H7 (cell line): ENCODE data around the gene SLC39A5. TPM values are rescaled to one million over a fixed set of nuclear protein-coding genes. Genes with fewer than 3 reads are reported as not detected.

ENCODE experiments used
- DNase-seq: peaks from one replicate; pipeline ENCODE4 v3.0.0; 2012
- H3K27me3 ChIP-seq: 2 replicates; pipeline ENCODE4 v1.6.0; 2011; ENCODE audit warnings: mild to moderate bottlenecking, low read length; ENCODE audit not compliant: control insufficient read depth, insufficient read depth
- H3K36me3 ChIP-seq: replicated peaks from 2 replicates; pipeline ENCODE4 v1.5.1; 2011; ENCODE audit warnings: low read length; ENCODE audit not compliant: control insufficient read depth, insufficient read depth
- H3K4me3 ChIP-seq: 2 replicates; pipeline ENCODE4 v1.5.1; 2011; ENCODE audit warnings: low read depth, mild to moderate bottlenecking, control low read depth, low read length, moderate library complexity; ENCODE audit not compliant: insufficient read depth
- total RNA-seq: library from RNA; depleted of rRNA; stranded (reverse); fragments of >200 nt; shearing (Covaris generic); gene quantifications from 2 replicates; pipeline ENCODE4 v1.2.3, GENCODE V29; 2014

The SLC39A5 gene
- total RNA-seq, 1 experiment from 2014 or later, result not detected

DNA sequence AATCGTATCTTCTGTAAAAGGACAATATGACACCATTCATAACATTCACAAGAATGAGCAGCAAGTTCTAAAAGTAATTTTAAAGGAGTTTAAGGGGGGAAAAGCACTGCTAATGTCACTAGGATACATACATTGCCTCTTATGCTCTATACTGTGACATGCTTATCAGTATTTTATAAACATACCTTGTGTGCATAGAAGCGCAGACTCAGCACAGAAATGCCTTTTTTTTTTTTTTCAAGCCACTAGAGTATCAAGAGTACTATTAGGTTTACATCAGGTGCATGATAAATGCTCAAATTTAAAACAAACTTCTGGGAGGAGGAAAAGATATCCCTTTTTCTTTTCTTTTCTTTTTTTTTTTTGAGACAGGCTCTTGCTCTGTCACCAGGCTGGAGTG is 27.0 kb upstream of the SLC39A5 start:
- Histone ChIP-seq H3K4me3 (no peak overlapping the region), H3K36me3 (peaks cover 22% of the 10 kb centered on the region), H3K27me3 (no peaks in the 10 kb centered on the region)
- no peak for DNase-seq

DNA sequence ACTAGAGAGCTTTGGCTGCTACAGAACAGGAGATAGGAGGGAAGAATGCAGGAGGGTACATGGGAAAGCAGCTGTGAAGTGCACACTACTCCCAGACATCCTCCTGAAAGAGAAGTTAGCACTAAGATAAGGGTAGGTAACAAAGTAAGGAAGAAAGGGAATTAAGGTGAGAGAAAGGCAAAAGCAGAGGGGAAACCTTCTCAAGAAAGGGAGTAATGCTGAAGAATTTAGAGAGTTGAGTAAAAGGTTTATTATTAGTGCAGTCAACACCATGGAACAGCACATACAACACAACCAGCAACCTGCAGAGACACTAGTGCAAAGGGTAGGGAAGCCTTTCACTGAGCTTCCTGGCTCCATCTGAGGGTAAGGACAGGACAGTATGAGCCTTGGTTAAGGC is 25.6 kb upstream of the SLC39A5 start:
- DNase-seq, result no peak
- no peak overlapping the region for H3K4me3 ChIP-seq
- H3K36me3 ChIP-seq, result peaks cover 26% of the 10 kb centered on the region
- H3K27me3 ChIP-seq, result no peaks in the 10 kb centered on the region

GRCh38 chr12:56205445-56205844 is 24.4 kb upstream of the SLC39A5 start:
- DNase-seq, result no peak
- peaks cover 34% of the 10 kb centered on the region for H3K36me3 ChIP-seq
- no peak overlapping the region for H3K4me3 ChIP-seq
- no peaks in the 10 kb centered on the region for H3K27me3 ChIP-seq

DNA sequence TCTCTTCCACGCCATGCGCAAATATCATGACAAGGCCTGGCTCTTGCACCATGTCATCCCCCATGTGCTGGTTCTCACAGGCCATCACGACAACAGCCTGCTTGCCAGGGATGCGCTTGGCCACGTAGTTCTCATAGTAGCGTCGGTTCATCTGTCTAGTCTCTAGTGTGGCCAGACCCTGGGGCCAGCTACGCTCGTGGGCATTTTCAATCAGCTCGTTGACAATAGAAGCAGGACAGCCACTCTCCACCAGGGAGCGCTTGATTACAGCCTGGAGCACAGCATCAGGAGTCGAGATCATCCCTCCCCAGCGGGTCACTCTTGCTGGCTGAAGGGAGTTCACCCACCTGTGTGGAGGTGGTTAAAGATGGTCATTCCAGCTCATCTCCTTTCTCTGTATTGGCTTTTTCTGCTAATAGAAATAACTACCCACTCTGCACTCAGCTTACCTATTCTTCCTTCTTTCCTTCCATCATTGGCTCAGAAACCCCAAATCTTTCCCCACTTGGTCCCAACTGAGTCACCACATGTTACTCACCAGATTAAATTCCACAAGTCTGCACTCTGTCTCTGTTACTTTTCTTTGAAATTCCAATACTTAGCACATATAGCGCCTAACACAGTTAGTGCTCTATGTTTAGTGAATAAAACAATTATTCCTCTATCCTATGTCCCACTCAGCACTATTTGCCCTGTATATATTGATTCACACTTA is 23.2 kb upstream of the SLC39A5 start:
- peaks cover 38% of the 10 kb centered on the region for H3K36me3 ChIP-seq
- DNase-seq, result peak; percentile 85
- H3K4me3 ChIP-seq, result no peak overlapping the region
- H3K27me3 ChIP-seq, result no peaks in the 10 kb centered on the region

- Histone ChIP-seq H3K4me3 (no peak overlapping the region), H3K36me3 (peaks cover 47% of the 10 kb centered on the region), H3K27me3 (no peaks in the 10 kb centered on the region)
- no peak for DNase-seq
Observed at GRCh38 chr12:56208006-56208405, 21.8 kb upstream of the SLC39A5 start.

- Histone ChIP-seq H3K36me3 (peaks cover 46% of the 10 kb centered on the region), H3K27me3 (no peaks in the 10 kb centered on the region)
- DNase-seq, result no peak
Observed at GRCh38 chr12:56212361-56212760, 17.5 kb upstream of the SLC39A5 start.

DNA sequence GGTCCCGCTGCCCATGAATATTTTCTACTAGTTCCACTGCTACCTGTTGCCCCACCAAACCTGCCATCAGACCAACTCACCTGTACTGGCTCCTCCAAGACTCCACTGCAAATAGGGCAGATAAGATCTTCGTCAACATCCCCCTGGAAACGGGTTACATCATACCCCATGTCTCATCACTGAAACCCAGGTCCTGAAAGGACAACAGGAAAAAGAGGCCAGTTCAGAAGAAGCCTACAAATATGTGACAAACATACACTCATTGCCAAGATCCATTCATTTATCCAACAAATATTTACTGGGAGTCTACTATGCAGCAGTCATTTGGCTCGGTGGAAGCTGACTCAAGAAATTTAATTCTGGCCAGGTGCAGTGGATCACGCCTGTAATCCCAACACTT is 16.0 kb upstream of the SLC39A5 start:
- H3K36me3 ChIP-seq, result peaks cover 37% of the 10 kb centered on the region
- no peak for DNase-seq
- no peak overlapping the region for H3K4me3 ChIP-seq
- H3K27me3 ChIP-seq, result no peaks in the 10 kb centered on the region

More at GRCh38 chr12:56212361-56212760, 17.5 kb upstream of the SLC39A5 start:
- no peak overlapping the region for H3K4me3 ChIP-seq

DNA sequence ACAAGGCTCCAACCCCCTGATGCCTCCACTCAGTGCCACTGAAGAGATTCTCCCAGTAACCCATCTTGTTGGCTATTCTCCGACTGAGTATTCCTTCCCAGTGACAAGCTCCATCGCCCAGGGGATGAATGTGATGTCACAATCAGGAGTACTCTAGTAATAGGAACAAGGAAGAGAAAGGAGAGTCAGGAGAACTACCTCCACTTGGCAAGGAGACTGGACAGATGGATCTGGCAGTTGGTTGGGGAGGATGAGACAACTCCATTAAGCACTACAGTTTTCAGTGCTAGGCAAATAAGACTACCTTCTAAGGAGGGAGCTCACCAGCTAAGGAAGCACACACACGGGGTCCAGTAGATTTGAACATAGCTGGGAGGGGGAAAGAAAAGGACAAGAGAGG is 13.4 kb upstream of the SLC39A5 start:
- Histone ChIP-seq H3K27me3 (no peaks in the 10 kb centered on the region), H3K4me3 (no peak overlapping the region), H3K36me3 (peaks cover 26% of the 10 kb centered on the region)
- no peak for DNase-seq

DNA sequence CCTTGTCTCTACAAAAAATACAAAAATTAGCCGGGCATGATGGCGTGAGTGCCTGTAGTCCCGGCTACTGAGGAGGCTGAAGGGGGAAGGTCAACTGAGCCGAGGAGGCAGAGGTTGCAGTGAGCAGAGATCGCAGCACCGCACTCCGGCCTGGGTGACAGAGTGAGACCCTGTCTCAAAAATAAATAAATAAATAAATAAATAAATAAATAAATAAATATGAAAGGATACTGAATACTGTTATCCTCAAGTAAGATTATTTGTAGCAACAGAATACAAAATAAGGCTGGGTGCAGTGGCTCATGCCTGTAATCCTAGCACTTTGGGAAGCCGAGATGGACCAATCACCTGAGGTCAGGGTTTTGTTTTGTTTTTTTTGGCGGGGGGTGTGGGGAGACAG is 10.0 kb upstream of the SLC39A5 start:
- DNase-seq, result no peak
- Histone ChIP-seq H3K36me3 (peaks cover 8% of the 10 kb centered on the region), H3K4me3 (no peak overlapping the region), H3K27me3 (no peaks in the 10 kb centered on the region)

DNA sequence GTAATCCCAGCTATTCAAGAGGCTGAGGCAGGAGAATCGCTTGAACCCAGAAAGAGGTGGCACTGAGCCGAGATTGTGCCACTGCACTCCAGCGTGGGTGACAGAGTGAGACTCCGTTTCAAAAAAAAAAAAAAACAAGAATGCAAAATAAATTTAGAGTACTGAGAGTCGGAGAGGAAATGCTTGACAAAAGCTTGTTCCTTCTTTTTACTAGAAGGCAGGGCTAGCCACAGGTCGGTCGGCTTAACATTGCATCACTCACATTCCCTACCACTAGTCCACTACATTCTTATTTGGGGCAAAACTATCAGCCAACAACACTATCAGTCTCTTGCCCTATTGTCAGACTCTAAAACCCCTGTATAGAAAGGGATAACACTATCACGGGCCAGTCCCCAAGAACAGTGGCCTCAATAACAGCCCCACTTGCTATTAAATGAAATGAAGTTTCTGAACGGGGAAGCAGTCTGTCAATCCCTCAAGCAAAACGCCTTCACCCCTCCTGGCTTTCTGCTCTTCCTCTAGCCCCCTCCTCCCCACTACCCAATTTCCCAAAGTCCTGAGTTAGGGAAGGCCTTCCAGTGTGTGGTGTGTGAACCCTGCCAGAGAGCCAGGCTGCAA is 9.1 kb upstream of the SLC39A5 start:
- Histone ChIP-seq H3K27me3 (no peaks in the 10 kb centered on the region), H3K36me3 (peaks cover 4% of the 10 kb centered on the region), H3K4me3 (peak overlapping the region; percentile 88)
- no peak for DNase-seq

DNA sequence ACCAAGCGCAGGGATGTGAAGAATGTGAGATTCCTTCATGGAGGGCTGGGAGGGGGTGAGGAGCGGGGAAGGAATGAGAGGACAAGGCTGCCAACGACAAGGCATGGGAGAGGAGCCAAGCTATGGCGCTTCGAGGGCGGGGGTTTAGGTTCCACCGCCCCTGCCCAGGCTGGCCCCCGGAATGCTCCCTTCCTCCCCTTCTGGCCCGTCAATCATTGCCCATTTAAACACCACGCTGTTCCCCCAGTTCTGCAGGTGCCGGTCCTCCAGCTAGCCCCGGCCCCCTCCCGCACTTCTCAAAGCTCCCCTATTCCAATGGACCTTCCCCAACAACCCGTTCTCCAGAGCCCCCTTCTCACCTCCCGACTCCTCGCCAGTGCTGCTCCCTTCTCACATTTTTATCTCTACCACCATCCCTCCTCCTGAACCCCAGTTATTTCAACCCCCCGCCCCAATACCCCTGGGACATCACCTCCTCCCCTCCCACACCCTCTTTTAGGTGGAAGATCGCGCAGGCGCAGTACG is 8.6 kb upstream of the SLC39A5 start:
- Histone ChIP-seq H3K36me3 (peaks cover 2% of the 10 kb centered on the region), H3K27me3 (no peaks in the 10 kb centered on the region), H3K4me3 (peak overlapping the region; percentile 88)
- peak; percentile 85 for DNase-seq

DNA sequence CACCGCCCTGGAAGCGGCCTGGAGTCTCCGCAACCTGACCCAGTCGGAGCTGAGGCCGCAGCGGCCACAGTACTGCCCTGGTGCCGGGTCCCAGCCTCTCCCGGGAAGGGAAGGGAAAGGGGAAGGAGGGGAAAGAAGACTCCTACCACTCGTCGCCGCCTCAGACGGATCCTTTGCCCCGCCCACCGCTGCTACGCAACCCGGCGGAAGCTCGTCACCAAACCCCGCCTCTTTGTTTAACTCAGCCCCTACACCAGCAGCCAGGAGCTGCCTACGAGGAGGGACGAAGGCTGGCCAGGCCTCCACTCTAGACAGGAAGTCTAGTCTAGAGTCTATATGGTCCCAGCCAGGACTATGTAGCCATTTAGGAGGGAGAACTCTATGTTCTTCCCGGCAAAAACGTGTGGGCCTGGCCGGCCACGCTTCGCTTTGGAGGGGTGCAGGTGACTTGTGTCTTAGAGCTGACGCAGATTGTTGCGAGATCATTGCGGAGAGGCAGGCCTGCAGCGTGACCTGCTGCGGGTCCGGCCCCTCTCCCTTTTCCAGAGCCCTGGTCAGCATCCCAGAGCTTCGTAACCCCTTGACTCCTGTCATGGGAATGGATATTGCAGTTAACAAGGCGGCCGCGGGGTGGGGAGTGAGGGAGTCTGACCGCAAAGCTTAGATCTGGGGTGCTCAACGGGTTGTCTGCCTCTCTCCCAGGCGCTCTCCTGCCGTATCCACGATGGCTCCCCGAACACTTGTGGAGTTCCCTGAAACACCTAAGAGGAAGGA is 7.9 kb upstream of the SLC39A5 start, which contains the start of gene RNF41:
TSS of gene RNF41 (minus strand) at position 166 of the 774 bp plus-strand sequence. CDS start 7,875 bp downstream, outside the sequence.
- peak; percentile 98 for DNase-seq
- no peaks in the 10 kb centered on the region for H3K27me3 ChIP-seq
- H3K36me3 ChIP-seq, result no peaks in the 10 kb centered on the region
- H3K4me3 ChIP-seq, result peak within 1 kb of the TSS; percentile 88

DNA sequence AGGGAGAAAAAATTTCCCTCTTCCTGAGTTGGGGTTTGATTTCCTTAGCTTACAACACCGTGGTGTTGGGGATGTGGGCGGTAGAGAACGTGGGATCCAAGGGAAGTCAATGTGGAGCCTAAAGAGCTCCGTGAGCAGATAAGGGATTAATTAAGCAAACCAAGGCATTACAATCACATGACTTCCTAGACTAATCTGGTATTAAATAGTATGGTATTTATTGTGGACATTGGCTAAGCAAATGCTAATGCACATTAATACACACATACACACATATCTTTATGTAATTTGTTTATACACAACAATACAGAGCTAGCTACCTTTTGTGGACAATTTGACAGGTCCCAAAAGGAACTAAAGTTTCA is 7.3 kb upstream of the SLC39A5 start:
- DNase-seq, result no peak
- H3K4me3 ChIP-seq, result peak overlapping the region; percentile 88
- no peaks in the 10 kb centered on the region for H3K36me3 ChIP-seq
- no peaks in the 10 kb centered on the region for H3K27me3 ChIP-seq

DNA sequence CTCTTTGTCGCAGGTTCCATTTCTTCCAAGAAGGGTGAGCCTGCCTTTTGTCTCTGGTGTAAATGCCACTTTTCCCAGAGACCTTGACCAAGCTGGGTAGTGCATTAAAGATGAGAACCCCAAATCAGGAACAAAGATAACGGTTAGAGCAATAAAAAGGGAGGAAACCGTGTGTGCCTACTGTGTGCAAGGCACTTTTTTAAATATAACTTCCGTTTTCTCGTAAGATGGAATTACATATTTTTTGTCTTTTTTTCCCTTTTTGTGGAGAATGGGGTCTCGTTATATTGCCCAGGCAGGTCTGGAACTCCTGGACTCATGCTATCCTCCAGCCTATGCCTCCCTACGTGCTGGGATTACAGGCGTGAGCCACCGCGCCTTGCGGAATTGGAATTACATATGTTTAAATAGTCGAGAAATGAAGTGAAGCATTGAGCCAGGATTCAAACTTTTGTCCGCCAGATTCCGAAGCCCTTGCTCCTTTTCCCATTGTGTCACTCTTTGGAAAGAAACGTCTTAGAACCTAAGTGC is 6.2 kb upstream of the SLC39A5 start:
- Histone ChIP-seq H3K27me3 (no peaks in the 10 kb centered on the region), H3K36me3 (no peaks in the 10 kb centered on the region), H3K4me3 (no peak overlapping the region; the same call in 1 of the 2 replicates)
- DNase-seq, result no peak
